Stimulated activated CD8-positive, alpha-beta memory T cell treated with anti-CD3 and anti-CD28 coated beads, Interleukin-7, amount 100 ng/mL, for 1 hour (primary cell): Measurements from ENCODE around the gene CYP2U1.

ENCODE experiments used
- DNase-seq, 2 donors: peaks; one replicate each; pipeline ENCODE4 v3.0.0-alpha.2; 2020; ENCODE audit warnings: low read depth in 2 of 2

CYP2U1 gene

GRCh38 chr4:107978716-107979451 lies 47.5 kb downstream of the CYP2U1 start:
- no peak for DNase-seq

GRCh38 chr4:107987916-107988762 lies 56.8 kb downstream of the CYP2U1 start:
- no peak for DNase-seq

- DNase-seq = no peak
Measured at GRCh38 chr4:107988763-107989035, 57.4 kb downstream of the CYP2U1 start.

- no peak for DNase-seq
Measured at GRCh38 chr4:107989162-107989536, 57.8 kb downstream of the CYP2U1 start.

- peak; percentile 87 to 90 for DNase-seq
Measured at GRCh38 chr4:107989537-107990386, 58.4 kb downstream of the CYP2U1 start, which contains the start of gene HADH. TSS of gene HADH (plus strand) at chr4:107989889. CDS start at chr4:107989933, 44 bp downstream.

- DNase-seq = no peak
Measured at GRCh38 chr4:107991945-107992630, 60.7 kb downstream of the CYP2U1 start.

GRCh38 chr4:107993969-107994368 lies 62.6 kb downstream of the CYP2U1 start:
- DNase-seq = no peak

- no peak for DNase-seq
Measured at GRCh38 chr4:107994894-107995293, 63.5 kb downstream of the CYP2U1 start.

- DNase-seq = no peak
Measured at GRCh38 chr4:107996949-107997788, 65.8 kb downstream of the CYP2U1 start.

GRCh38 chr4:107997794-107998193 lies 66.4 kb downstream of the CYP2U1 start:
- no peak for DNase-seq

GRCh38 chr4:107999932-108000539 lies 68.7 kb downstream of the CYP2U1 start:
- DNase-seq = no peak

- DNase-seq = no peak
Measured at GRCh38 chr4:108001540-108002135, 70.3 kb downstream of the CYP2U1 start.
